NCI-H510A treated with DMSO at 0.1 percent for 48 hours (cell line): ENCODE results near the gene ATG5.
"Not testable (repeated sequence)": the region's sequence is repeated elsewhere in the genome, so short reads cannot be mapped to it uniquely, and the experiment has no call there.

ENCODE experiments used
- DNase-seq: peaks from one replicate; lab custom pipeline; 2025; lab: John Stamatoyannopoulos, UW

Gene ATG5

DNA sequence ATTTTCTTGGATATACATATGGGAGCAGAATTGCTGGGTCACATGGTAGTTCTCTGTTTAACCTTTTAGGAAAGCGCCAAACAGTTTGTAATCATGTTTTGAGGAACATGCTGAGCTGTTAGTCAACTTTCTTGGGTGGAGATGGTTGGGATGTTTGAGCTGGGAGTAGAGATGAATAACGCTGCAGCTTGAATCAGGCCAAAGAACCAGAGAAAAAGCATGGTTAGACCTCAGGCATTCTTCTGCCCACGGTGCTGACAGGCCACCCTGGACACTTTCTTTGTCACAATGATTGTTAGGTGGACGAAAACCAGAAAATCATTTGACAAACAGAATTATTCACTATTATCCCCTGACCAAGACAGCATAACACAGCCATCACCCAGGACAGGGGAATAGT is 172.6 kb downstream of the ATG5 start:
- no peak for DNase-seq

DNA sequence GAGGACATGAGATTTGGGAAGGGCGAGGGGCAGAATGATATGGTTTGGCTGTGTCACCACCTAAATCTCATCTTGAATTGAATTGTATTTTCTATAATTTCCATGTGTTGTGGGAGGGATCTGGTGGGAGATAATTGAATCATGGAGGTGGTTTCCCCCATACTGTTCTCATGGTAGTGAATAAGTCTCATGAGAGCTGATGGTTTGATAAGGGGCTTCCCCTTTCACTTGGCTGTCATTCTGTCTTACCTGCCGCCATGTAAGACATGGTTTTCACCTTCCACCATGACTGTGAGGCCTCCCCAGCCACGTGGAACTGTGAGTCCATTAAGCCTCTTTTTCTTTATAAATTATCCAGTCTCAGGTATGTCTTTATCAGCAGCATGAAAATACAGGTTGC is 173.1 kb downstream of the ATG5 start:
- not testable (repeated sequence) for DNase-seq

DNA sequence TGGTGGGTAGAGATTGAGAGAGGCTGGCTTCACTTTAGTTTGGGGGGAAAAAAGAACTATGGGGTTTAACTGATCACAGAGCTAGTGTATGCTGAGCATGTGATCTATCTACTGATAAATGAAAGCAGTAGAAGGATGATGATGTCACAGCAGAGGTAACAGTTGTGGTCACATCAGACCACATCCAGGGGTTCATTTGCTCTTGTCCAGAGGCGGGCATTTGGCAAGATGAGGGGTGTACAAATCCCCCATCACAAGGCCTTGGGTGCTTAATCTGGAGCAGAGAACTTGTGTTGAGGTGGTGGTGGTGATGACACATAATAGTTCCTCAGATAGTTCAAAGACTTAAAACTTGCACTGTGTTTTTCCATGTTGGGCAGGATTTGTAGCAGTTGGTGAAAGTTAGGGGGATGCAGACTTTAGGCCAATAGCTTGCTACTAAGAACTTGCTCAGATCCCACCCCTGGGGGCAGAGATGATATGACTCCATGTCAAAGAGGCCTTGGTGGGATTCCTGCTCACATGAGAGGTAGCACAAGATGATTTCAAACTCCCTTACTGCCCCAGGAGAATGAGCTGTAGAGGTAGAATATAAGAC is 176.0 kb downstream of the ATG5 start:
- no peak for DNase-seq

DNA sequence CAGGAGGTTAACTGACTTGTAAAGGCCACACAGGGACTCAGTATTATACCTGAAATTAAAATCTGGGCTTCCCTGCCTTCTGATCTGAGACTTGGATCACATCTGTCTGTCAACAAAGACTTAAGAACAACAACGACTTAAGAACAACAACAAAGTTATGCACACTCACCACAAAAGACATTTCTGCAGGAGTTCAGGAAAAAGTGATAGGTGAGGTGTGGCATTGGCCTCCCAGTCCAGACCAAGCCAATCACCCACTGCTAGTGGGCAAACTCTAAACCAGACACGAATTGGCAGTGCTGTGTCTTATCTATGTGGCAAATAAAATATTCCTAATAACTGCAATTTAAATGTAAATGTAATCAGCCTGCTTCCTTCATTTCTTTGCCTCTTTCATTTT is 178.1 kb downstream of the ATG5 start:
- DNase-seq, result no peak

DNA sequence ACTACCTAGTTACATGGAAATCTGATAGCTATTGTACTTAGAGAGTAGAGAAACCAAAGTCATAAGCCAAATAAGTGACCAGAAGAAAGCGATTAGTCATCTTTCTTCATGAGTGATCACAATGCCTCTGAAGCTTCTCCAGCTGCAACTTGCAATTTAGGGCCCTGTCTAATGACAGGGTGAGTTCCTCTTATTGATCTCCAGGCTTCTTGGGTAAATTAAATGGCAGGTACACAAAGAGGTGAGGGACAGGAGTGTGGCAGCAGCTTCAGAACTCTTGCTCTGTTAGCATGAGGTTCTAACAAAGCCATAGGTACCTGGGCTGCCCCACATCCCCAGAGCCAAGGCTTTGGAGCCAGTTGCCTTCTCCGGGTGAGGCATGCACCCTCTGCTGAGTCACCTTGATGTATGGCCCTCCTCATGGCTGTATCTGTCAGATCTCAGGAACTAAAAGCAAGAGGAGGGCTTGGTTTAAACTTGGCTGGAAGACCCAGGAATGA is 178.7 kb downstream of the ATG5 start:
- no peak for DNase-seq

DNA sequence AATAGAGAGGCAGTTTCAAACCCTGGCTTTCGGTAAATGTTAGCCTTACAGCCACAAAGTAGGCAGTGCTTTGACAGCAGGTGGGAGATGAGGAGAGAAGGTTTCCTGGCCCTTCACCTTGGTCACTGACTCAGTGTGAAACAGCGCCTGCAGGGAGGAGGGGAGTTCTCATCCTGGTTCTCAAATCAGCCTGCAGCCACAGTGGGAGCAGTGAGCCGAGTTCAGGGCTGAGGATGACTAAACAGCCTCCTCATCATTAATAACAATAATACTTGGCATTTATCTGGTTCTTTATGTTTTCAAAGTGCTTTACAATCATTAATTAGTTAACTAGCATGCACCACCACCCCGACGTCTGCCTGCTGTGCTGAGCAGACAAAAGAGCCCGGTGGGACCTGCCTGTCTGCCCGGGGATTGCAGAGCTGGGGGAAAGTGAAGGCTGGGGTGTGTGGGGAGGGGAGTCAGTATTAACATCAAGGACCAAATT is 179.8 kb downstream of the ATG5 start:
- no peak for DNase-seq

DNA sequence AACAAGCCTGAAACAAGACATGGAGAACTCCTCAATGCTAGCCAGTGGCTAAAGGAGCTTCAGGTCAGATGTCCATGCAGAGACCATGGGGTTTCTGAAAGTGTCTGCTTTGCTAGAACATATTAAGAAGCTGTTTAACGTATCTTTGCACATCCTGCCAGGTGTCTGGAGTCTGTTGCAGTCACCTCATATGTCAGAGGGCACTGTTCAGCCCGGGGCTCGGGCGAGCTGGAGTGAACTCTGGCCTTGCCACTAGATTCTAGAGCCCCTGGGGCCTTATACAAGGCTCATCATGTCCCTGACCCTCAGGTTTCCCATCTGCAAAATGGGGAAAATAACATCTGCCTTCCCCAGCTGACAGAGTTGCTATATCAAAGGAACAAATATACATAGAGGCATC is 180.4 kb downstream of the ATG5 start:
- DNase-seq, result no peak

DNA sequence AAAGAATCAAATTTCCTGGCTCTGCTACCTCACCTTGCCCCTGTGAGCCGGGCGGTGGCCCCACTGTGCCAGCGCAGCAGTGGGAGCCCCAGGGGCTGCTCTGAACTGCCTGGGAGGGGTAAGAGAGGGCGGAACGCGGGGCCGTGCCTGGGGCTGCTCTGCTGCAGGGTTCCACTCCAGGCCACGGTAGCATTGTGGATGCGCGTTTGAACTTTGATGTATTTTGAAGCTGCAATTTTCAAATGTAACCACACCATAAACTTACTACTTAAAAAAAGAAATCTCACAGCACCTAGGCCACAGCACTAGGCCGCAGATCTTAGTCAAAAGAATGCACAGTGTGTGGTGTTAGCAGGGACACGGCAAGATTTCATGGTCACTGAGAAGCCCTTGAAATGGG is 181.9 kb downstream of the ATG5 start:
- DNase-seq, result no peak

DNA sequence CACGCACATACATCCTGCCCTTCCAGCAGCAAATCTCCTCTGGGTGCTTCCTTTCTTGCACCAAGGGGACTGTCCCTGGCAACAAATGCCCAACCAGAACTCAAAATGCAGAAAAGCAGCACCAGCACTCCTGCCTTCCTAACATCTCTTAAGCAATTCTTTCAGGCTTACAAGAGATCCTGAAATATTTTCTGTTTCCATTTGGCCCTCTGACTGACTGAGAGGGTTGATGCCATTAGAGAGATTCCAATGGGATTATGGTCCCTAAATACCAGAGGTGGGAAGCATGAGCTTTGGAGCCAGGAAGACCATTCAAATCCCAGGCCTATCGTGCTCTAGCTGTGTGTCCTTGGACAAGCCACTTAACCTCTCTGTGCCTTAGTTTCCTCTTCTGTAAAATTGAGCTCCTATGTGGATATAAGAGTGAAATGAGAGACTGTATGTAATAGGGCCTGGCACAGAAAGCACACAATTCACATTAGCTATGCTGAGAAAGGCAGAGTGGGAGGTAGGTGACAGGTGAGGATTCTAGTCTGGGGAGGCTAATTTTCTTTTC is 182.6 kb downstream of the ATG5 start:
- no peak for DNase-seq

DNA sequence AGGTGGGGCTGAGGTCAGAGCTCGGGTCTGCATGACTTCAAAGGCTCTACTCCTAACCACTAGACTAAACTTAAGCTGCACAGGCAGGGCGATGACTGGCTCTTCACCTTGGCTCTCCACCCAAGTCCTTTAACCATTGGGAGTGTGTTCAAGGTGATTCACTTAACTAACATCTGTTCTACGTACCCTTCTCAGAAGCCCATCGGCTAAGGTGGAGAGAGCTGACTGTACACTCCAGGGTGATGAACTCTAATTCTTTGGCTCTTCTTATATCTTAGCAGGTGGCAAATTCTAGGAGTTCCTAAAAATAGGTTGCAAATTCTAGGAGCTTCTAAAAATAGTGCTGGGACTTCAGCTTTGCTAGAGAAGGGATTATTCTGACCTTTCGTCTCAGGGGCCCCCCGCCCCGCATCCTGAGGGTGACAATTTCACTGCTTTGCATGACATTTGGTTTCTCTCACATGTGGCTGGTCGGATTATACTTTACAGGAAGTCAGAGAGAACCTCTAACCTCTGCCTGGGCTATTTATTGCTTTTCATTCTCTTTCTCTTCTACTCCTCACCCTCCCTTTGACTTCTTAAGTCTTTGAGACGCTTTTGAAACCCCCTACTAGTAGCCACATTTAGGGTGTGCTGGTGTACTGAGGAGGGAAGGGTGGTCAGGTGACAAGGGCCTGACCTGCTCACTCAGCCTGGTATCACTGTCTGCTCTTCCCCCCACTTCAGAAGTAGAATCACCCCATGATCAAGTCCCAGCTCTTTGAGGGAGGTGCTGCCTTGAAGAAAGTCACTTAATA is 183.9 kb downstream of the ATG5 start:
- no peak for DNase-seq

DNA sequence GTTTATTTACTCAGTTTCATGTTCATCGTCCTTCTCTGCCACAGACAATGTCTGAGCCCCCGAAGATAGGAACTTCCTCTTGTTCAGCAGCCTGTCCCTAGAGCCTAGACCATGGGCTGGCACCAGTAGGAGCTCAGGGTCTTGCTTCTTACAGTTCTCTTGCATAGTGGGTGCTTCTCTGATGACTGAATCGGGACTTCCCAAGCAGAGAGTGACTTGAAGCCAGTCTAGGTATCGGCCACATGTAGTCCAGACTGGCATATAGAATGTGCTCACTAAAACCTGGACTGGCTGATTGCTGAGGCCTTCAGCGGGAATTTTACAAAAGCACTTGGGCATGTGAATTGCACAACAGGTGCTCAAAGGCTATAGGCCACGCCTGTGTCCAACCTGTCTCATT is 187.4 kb downstream of the ATG5 start:
- no peak for DNase-seq

DNA sequence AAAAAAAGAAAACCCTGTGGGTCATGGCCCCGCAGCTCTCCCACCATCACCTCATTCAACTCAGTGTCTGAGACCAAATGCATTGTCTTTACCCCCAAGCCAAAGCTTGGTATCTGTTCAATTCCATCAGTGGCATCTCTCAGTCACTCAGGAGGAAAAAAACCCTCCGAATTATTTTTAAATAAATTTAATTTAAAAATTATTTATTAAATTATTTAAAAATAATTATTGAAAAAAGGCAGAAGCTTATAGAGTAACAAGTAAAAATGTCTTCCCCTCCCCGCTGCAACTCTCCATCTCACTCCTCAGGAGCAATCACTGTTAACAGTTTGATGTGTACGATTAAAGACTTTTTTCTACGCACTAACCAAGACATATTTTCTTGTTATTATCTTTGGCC is 188.7 kb downstream of the ATG5 start:
- DNase-seq, result no peak

DNA sequence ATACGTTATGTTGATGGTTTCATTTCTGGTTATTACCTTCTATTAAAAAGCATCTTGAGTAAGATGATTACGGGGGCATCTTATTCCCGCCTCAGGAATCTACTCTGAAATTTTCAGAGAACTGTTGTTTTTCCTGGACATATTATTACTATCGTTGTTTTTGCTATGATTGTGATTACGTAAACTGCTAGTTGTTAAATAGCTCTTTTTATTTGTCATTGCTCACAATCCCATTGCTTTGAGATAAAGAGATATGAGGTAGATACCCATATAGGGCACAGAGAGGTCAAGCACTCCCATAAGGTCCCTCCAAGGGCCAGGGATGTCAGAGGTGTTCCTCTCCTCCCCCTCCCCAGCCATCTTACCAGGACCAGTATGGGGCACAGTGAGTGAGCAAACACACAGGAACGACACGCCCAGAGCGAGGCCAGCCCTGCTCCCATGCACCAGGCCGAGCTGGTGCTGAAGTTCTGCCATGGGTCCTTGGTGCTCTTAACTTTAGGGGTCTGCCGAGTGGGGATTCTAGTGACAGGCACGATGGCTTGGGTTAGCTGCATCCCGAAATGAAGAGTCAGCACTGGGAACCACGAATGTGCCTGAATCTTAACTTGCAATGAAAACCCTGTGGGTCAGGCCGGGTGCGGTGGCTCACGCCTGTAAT is 189.5 kb downstream of the ATG5 start:
- no peak for DNase-seq

DNA sequence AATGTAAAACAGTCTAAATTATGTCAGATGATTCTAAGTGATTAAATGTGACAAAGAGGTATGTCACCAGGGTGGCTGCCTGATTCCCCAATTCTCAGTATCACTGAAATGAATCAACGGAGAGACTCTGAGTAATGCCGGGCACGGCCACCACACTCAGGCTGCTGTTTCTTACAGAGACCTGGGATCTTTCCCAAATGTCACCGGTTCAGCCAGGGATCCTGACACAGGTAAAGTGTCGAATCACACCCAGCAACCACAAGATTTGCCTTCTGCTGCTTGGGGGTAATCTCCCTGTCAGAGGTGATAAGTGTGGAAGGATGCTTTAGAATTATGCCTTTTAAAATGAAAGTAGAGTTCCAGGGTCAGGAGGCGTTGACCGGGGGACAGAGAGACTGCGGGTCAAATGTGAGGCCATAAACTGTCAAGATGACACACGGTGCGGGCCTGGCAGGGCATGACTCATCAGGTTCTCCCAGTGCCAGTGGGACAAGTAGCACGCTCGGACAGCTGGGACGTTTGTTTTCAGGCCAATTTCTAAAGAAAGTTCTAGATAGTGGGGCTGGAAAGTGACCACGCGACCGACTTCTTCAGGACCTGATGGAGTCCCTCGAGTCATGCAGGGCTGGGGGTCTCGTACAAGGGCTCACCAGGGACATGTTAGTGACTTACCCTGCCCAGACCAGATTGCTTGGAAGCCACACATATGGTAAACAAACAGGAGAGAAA is 190.5 kb downstream of the ATG5 start:
- no peak for DNase-seq
